GM13977 (cell line): ENCODE measurements around the gene KRTAP2-2.

Experiments used
- DNase-seq: peaks from one replicate; pipeline ENCODE4 v3.0.0; 2012; ENCODE audit warnings: low spot score
- CTCF ChIP-seq: IDR thresholded peaks from 2 replicates; pipeline ENCODE4 v1.5.1; 2012; ENCODE audit warnings: mild to moderate bottlenecking, control low read depth; ENCODE audit not compliant: insufficient read depth; ENCODE audit errors: extremely low read depth, missing control alignments
- in situ Hi-C: fragments of 300-500 bp; cut with MboI; formaldehyde crosslinking; loops from one replicate; pipeline ENCODE4 v1.12.0; 2022; ENCODE audit warnings: low sequenced_read_pairs, low pct_unique_long_range_greater_than_20kb, mixed read lengths, inconsistent platforms; ENCODE audit not compliant: unreplicated experiment

The KRTAP2-2 gene

GRCh38 chr17:41016578-41017215 is 38.3 kb downstream of the KRTAP2-2 start:
- DNase-seq, result no peak
- no peak for TF ChIP-seq CTCF
- in situ Hi-C loops, result no loop called here

GRCh38 chr17:41015454-41015853 is 39.6 kb downstream of the KRTAP2-2 start:
- DNase-seq, result no peak
- in situ Hi-C loops, result no loop called here
- no peak for TF ChIP-seq CTCF

- no peak for DNase-seq
- TF ChIP-seq CTCF, result no peak
- in situ Hi-C loops, result no loop called here
Measured at GRCh38 chr17:41013606-41014005, 41.4 kb downstream of the KRTAP2-2 start.

- TF ChIP-seq CTCF, result no peak
- in situ Hi-C loops, result no loop called here
- no peak for DNase-seq
Measured at GRCh38 chr17:41013181-41013580, 41.8 kb downstream of the KRTAP2-2 start.

- no peak for TF ChIP-seq CTCF
- in situ Hi-C loops, result no loop called here
- DNase-seq, result no peak
Measured at GRCh38 chr17:41012326-41013120, 42.5 kb downstream of the KRTAP2-2 start.

- TF ChIP-seq CTCF, result no peak
- in situ Hi-C loops, result no loop called here
Measured at GRCh38 chr17:41010441-41010840, 44.6 kb downstream of the KRTAP2-2 start.

More at GRCh38 chr17:41010441-41010840, 44.6 kb downstream of the KRTAP2-2 start:
- no peak for DNase-seq
